GOT3 (cell line): ENCODE measurements around the gene HES3.
"Not testable (repeated sequence)": the region's sequence is repeated elsewhere in the genome, so short reads cannot be mapped to it uniquely, and the experiment has no call there.

Experiments
- DNase-seq: peaks from one replicate; lab custom pipeline; 2025; ENCODE audit warnings: mixed read lengths; lab: John Stamatoyannopoulos, UW

The HES3 gene

GRCh38 chr1:6219641-6220040 is 24.3 kb upstream of the HES3 start:
- DNase-seq = not testable (repeated sequence)

GRCh38 chr1:6220236-6220635 is 23.7 kb upstream of the HES3 start:
- DNase-seq = no peak

GRCh38 chr1:6221210-6221784 is 22.7 kb upstream of the HES3 start:
- DNase-seq = no peak

GRCh38 chr1:6222636-6223035 is 21.3 kb upstream of the HES3 start:
- DNase-seq = no peak

GRCh38 chr1:6223617-6224016 is 20.4 kb upstream of the HES3 start:
- DNase-seq = no peak

- DNase-seq = no peak
These were observed 19.3 kb upstream of the HES3 start for GRCh38 chr1:6224718-6225117.

- DNase-seq = no peak
These were observed 18.3 kb upstream of the HES3 start for GRCh38 chr1:6225651-6226050.

- DNase-seq = no peak
These were observed 10.6 kb upstream of the HES3 start for GRCh38 chr1:6233376-6233775.

GRCh38 chr1:6234502-6235295 is 9.3 kb upstream of the HES3 start:
- no peak for DNase-seq

GRCh38 chr1:6235296-6235677 is 8.7 kb upstream of the HES3 start:
- DNase-seq = no peak

- DNase-seq = no peak
These were observed 6.9 kb upstream of the HES3 start for GRCh38 chr1:6237093-6237492.

- DNase-seq = no peak
These were observed 4.7 kb upstream of the HES3 start for GRCh38 chr1:6239213-6239752.

GRCh38 chr1:6239950-6240768 is 3.8 kb upstream of the HES3 start:
- no peak for DNase-seq

- no peak for DNase-seq
These were observed 2.7 kb upstream of the HES3 start for GRCh38 chr1:6241107-6241886.

- no peak for DNase-seq
These were observed 1.9 kb upstream of the HES3 start for GRCh38 chr1:6241887-6242740.

GRCh38 chr1:6243053-6243834 is 735 bp upstream of the HES3 start:
- no peak for DNase-seq

GRCh38 chr1:6244401-6245049 is 546 bp downstream of the HES3 start:
- DNase-seq = no peak

- DNase-seq = no peak
These were observed 1.3 kb downstream of the HES3 start for GRCh38 chr1:6245086-6245868.
